ENCODE measurements around the gene MAGEA6. TPM values are rescaled to one million over a fixed set of nuclear protein-coding genes. Genes with fewer than 3 reads are reported as not detected.
"Not testable (repeated sequence)": the region's sequence is repeated elsewhere in the genome, so short reads cannot be mapped to it uniquely, and the experiment has no call there.

The MAGEA6 gene
- total RNA-seq, 4 donors from 2014 or later: not detected

- DNase-seq (ENCODE audit: low spot score in 2 of 2): no peak
- H3K4me3 ChIP-seq (ENCODE audit: low read depth, poor library complexity, severe bottlenecking): no peak overlapping the region
- WGBS, 2 donors: 54 to 83% methylated on average over 1 to 4 of the region's 4 CpGs
- no peak for TF ChIP-seq CTCF (IDR thresholded peaks at IDR 0.05)
- TF ChIP-seq POLR2A (IDR thresholded peaks at IDR 0.05): no peak
- intact Hi-C loops (cut with DNase I; ENCODE audit: low total_unique reads): no loop called here
Measured at GRCh38 chrX:152810403-152810802, 40.9 kb upstream of the MAGEA6 start.

GRCh38 chrX:152806035-152806434 is 36.5 kb upstream of the MAGEA6 start:
- intact Hi-C loops (cut with DNase I; ENCODE audit: low total_unique reads): no loop called here
- TF ChIP-seq CTCF (IDR thresholded peaks at IDR 0.05) (no peak), POLR2A (IDR thresholded peaks at IDR 0.05) (no peak)
- no peak overlapping the region for H3K4me3 ChIP-seq (ENCODE audit: low read depth, poor library complexity, severe bottlenecking)
- WGBS, 2 donors: 74 to 79% methylated on average over 4 of the region's 4 CpGs
- DNase-seq (ENCODE audit: low spot score in 2 of 2): no peak

- WGBS, 2 donors: 64 to 71% methylated on average over 1 of the region's 1 CpG
- no peak for TF ChIP-seq POLR2A (IDR thresholded peaks at IDR 0.05)
- TF ChIP-seq CTCF (IDR thresholded peaks at IDR 0.05): no peak
- intact Hi-C loops (cut with DNase I; ENCODE audit: low total_unique reads): no loop called here
- no peak for DNase-seq (ENCODE audit: low spot score in 2 of 2)
- H3K4me3 ChIP-seq (ENCODE audit: low read depth, poor library complexity, severe bottlenecking): no peak overlapping the region
Measured at GRCh38 chrX:152798945-152799344, 29.5 kb upstream of the MAGEA6 start.

- intact Hi-C loops (cut with DNase I; ENCODE audit: low total_unique reads); H3K4me3 ChIP-seq (ENCODE audit: low read depth, poor library complexity, severe bottlenecking): not testable (repeated sequence)
- WGBS, 2 donors: no CpG with 5 or more reads among the region's 3 CpGs
Measured at GRCh38 chrX:152787062-152787461, 17.6 kb upstream of the MAGEA6 start.

GRCh38 chrX:152766562-152766961 is 2.9 kb downstream of the MAGEA6 start:
- intact Hi-C loops (cut with DNase I; ENCODE audit: low total_unique reads); H3K4me3 ChIP-seq (ENCODE audit: low read depth, poor library complexity, severe bottlenecking): not testable (repeated sequence)
- WGBS, 2 donors: 74 to 88% methylated on average over 8 to 9 of the region's 9 CpGs
- DNase-seq (ENCODE audit: low spot score in 2 of 2): peak in 1 of 2 donors; percentile 54

More at GRCh38 chrX:152787062-152787461, 17.6 kb upstream of the MAGEA6 start:
- DNase-seq (ENCODE audit: low spot score in 2 of 2): not testable (repeated sequence)

GRCh38 chrX:152761582-152761981 is 7.9 kb downstream of the MAGEA6 start:
- intact Hi-C loops (cut with DNase I; ENCODE audit: low total_unique reads); H3K4me3 ChIP-seq (ENCODE audit: low read depth, poor library complexity, severe bottlenecking); DNase-seq (ENCODE audit: low spot score in 2 of 2): not testable (repeated sequence)
- no CpG with 5 or more reads among the region's 7 CpGs for WGBS, 2 donors

- intact Hi-C loops (cut with DNase I; ENCODE audit: low total_unique reads); DNase-seq (ENCODE audit: low spot score in 2 of 2); H3K4me3 ChIP-seq (ENCODE audit: low read depth, poor library complexity, severe bottlenecking): not testable (repeated sequence)
- WGBS, 2 donors: 58 to 82% methylated on average over 4 to 6 of the region's 7 CpGs
Measured at GRCh38 chrX:152759544-152759943, 9.9 kb downstream of the MAGEA6 start.

GRCh38 chrX:152758918-152759317 is 10.6 kb downstream of the MAGEA6 start, which contains the start of gene CSAG3:
CSAG3 (plus strand) TSS chrX:152759218.
- intact Hi-C loops (cut with DNase I; ENCODE audit: low total_unique reads); DNase-seq (ENCODE audit: low spot score in 2 of 2); H3K4me3 ChIP-seq (ENCODE audit: low read depth, poor library complexity, severe bottlenecking): not testable (repeated sequence)
- WGBS, 2 donors: no CpG with 5 or more reads among the region's 2 CpGs

- DNase-seq (ENCODE audit: low spot score in 2 of 2); intact Hi-C loops (cut with DNase I; ENCODE audit: low total_unique reads); H3K4me3 ChIP-seq (ENCODE audit: low read depth, poor library complexity, severe bottlenecking): not testable (repeated sequence)
- WGBS, 2 donors: no CpG with 5 or more reads among the region's 5 CpGs
Measured at GRCh38 chrX:152754871-152755270, 14.6 kb downstream of the MAGEA6 start.

GRCh38 chrX:152753686-152754650 is 15.5 kb downstream of the MAGEA6 start, which contains the start of gene MAGEA2:
MAGEA2 (minus strand) TSS chrX:152753842; CDS start chrX:152751363, 2,479 bp downstream.
- intact Hi-C loops (cut with DNase I; ENCODE audit: low total_unique reads); H3K4me3 ChIP-seq (ENCODE audit: low read depth, poor library complexity, severe bottlenecking); DNase-seq (ENCODE audit: low spot score in 2 of 2): not testable (repeated sequence)
- whole genome bisulfite sequencing, 2 donors: no CpG with 5 or more reads among the region's 35 CpGs
